Placental epithelial cell (primary cell): ENCODE results near the gene VPS4B. TPM values are rescaled to one million over a fixed set of nuclear protein-coding genes. Genes with fewer than 3 reads are reported as not detected.

ENCODE experiments used
- total RNA-seq: library from RNA; depleted of rRNA; stranded (reverse); fragments of >200 nt; gene quantifications from 2 replicates; pipeline ENCODE4 v1.2.3, GENCODE V29; 2012

Gene VPS4B
- total RNA-seq: 47.9 and 53.8 TPM in 2 replicates

GRCh38 chr18:63422087-63422863, at the start of gene VPS4B:
Gene VPS4B (minus strand): TSS chr18:63422476. CDS start chr18:63422259, 217 bp downstream.

DNA sequence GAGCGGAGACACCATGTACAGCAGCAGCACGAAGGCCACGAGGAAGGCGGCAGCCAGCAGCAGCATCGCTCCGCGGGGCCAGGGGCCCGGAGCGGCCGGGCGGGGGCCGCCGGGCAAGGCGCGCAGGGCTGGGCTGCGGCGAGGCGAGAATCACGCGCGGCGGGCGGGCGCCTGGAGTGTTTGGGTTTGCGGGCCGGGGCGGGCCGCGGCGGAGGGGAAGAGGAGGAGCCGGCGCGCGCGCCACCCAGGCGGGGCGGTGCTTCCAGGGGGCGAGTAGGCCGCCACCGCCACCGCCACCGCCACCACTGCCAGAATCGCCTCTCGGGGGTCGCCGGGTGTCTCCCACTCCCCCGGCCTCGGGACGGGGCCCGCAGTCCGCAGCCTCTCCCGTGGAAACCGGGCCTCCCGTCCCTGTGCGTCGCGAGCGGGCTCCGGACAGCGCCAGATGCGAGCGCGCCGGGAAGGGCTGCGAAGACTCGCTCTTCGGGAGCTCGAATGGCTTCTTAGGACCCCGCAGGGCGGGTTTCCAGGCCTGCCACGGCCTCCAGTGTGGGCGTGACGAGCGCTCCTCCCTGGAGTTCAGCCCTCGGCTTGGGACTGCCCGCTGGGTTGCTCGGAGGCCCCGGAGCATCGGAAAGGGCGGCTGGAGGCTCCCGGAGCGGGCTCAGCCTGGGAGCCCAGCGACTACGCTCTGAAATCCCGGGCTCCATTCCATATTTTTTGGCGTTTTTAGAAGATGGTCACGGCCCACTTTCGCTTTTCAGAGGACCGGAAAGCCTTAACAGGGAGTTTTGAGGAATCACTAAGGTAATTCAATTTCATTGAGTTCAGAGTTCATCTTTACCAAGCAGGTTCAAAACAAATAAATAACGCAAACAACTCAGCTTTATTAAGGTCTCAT, 55.0 kb downstream of the VPS4B start, which contains the start of gene KDSR:
Gene KDSR (minus strand): TSS at position 154 of the 901 bp plus-strand sequence. CDS start 88 bp downstream, at position 66.

Other genes starting within 250 kb of the VPS4B start
- 0.11 and 0.39 TPM in 2 replicates for gene BCL2, start 102.7 kb downstream of the VPS4B start, total RNA-seq
- gene KDSR, start 55.3 kb downstream of the VPS4B start, total RNA-seq: 23.6 and 23.9 TPM in 2 replicates
- 7.9 and 24.2 TPM in 2 replicates for gene SERPINB5, start 54.5 kb upstream of the VPS4B start, total RNA-seq
- gene SERPINB12, start 119.9 kb upstream of the VPS4B start, total RNA-seq: not detected in 2 replicates
- not detected in 2 replicates for gene SERPINB13, start 164.9 kb upstream of the VPS4B start, total RNA-seq
- gene SERPINB4, start 221.8 kb upstream of the VPS4B start, total RNA-seq: not detected in 2 replicates
- gene SERPINB3, start 239.4 kb upstream of the VPS4B start, total RNA-seq: not detected in 2 replicates